ENCODE measurements around the gene CSMD2. TPM values are rescaled to one million over a fixed set of nuclear protein-coding genes. Genes with fewer than 3 reads are reported as not detected.

CSMD2 gene
- total and polyA plus RNA-seq, 2 donors (not counting 1 experiment from before 2014, with no cell fraction given): 2.2 to 7.6 TPM

GRCh38 chr1:34127006-34128000, 37.7 kb downstream of the CSMD2 start:
- Histone ChIP-seq H4K20me1 (ENCODE audit: control insufficient read depth, extremely low read depth, insufficient read depth, low read length) (no peaks in the 10 kb centered on the region), H3K27me3 (ENCODE audit: control insufficient read depth, insufficient read depth, low read length) (no peaks in the 10 kb centered on the region), H3K27ac (ENCODE audit: insufficient read depth, low read length) (no peak overlapping the region), H3K9me3 (ENCODE audit: control insufficient read depth, insufficient read depth, low read depth, low read length) (no peaks in the 10 kb centered on the region), H3K9ac (ENCODE audit: insufficient read depth, low read length) (no peak overlapping the region), H3K4me1 (ENCODE audit: control insufficient read depth, extremely low read depth, insufficient read depth, low read length) (no peaks in the 10 kb centered on the region), H3K79me2 (ENCODE audit: control insufficient read depth, insufficient read depth, low read length) (no peaks in the 10 kb centered on the region), H3K4me2 (ENCODE audit: extremely low read depth, insufficient read depth, low read length) (no peak overlapping the region), H3K4me3 (replicated peaks in 1 of 4; ENCODE audit: control extremely low read depth in 1 of 4, insufficient read depth in 1 of 4, low read depth in 3 of 4, low read length in 4 of 4) (no peak overlapping the region), H3K36me3 (ENCODE audit: control insufficient read depth, insufficient read depth, low read length) (no peaks in the 10 kb centered on the region), H2AFZ (ENCODE audit: low read length) (no peak overlapping the region)
- TF ChIP-seq, protein P1, sequence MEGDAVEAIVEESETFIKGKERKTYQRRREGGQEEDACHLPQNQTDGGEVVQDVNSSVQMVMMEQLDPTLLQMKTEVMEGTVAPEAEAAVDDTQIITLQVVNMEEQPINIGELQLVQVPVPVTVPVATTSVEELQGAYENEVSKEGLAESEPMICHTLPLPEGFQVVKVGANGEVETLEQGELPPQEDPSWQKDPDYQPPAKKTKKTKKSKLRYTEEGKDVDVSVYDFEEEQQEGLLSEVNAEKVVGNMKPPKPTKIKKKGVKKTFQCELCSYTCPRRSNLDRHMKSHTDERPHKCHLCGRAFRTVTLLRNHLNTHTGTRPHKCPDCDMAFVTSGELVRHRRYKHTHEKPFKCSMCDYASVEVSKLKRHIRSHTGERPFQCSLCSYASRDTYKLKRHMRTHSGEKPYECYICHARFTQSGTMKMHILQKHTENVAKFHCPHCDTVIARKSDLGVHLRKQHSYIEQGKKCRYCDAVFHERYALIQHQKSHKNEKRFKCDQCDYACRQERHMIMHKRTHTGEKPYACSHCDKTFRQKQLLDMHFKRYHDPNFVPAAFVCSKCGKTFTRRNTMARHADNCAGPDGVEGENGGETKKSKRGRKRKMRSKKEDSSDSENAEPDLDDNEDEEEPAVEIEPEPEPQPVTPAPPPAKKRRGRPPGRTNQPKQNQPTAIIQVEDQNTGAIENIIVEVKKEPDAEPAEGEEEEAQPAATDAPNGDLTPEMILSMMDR (conservative IDR thresholded peaks at IDR 0.05 in 1 of 2, IDR thresholded peaks at IDR 0.05 in 1 of 2; ENCODE audit: low read depth in 1 of 2, low read length in 2 of 2): no peak
- TF ChIP-seq EZH2 (IDR thresholded peaks at IDR 0.05; ENCODE audit: low read length, missing control alignments): no peak
- no peak for DNase-seq (ENCODE audit: low read depth in 2 of 2)

- no peaks in the 10 kb centered on the region for H3K27me3 ChIP-seq (ENCODE audit: control insufficient read depth, insufficient read depth, low read length)
- DNase-seq (ENCODE audit: low read depth in 2 of 2): no peak
- H3K9ac ChIP-seq (ENCODE audit: insufficient read depth, low read length): no peak overlapping the region
- H3K36me3 ChIP-seq (ENCODE audit: control insufficient read depth, insufficient read depth, low read length): no peaks in the 10 kb centered on the region
- no peak overlapping the region for H3K4me2 ChIP-seq (ENCODE audit: extremely low read depth, insufficient read depth, low read length)
- H4K20me1 ChIP-seq (ENCODE audit: control insufficient read depth, extremely low read depth, insufficient read depth, low read length): no peaks in the 10 kb centered on the region
- H3K79me2 ChIP-seq (ENCODE audit: control insufficient read depth, insufficient read depth, low read length): no peaks in the 10 kb centered on the region
- H3K4me3 ChIP-seq (replicated peaks in 1 of 4; ENCODE audit: control extremely low read depth in 1 of 4, insufficient read depth in 1 of 4, low read depth in 3 of 4, low read length in 4 of 4): no peak overlapping the region
- H3K27ac ChIP-seq (ENCODE audit: insufficient read depth, low read length): no peak overlapping the region
- no peaks in the 10 kb centered on the region for H3K9me3 ChIP-seq (ENCODE audit: control insufficient read depth, insufficient read depth, low read depth, low read length)
- no peak overlapping the region for H2AFZ ChIP-seq (ENCODE audit: low read length)
- H3K4me1 ChIP-seq (ENCODE audit: control insufficient read depth, extremely low read depth, insufficient read depth, low read length): no peaks in the 10 kb centered on the region
- TF ChIP-seq, protein P1 (conservative IDR thresholded peaks at IDR 0.05 in 1 of 2, IDR thresholded peaks at IDR 0.05 in 1 of 2; ENCODE audit: low read depth in 1 of 2, low read length in 2 of 2): no peak
- no peak for TF ChIP-seq EZH2 (IDR thresholded peaks at IDR 0.05; ENCODE audit: low read length, missing control alignments)
Observed at GRCh38 chr1:34126486-34126885, 38.5 kb downstream of the CSMD2 start.

DNA sequence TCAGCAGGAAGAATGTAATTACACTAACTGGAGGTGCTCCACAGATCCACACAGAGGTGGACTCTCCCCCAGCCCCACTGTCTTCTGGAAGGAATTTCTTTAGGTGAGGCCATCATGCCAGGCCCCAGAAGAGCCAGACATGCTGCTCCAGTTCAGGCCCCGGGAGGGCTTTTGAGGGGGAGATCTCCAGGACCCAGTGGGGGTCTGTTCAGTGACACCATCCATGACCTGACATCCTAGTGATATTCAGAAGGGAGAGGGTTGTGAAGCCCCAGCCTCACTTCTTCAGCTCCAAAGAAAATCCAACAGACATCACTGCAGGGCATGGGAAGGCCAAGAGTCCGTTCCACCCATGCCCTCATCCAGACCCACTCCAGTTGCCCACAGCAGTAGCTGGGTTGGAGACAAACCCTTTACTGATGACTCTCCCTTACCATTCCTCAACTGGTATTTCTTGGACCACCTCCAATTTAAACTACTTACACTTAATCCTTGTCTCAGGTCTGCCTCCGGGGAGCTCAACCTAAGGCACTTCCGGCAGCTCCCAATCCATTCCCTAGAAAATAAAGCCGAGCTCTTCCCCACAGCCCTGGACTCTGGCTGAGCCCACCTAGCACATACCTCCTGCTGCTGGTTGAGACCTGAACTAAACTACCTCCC, 39.2 kb downstream of the CSMD2 start:
- TF ChIP-seq, protein P1 (conservative IDR thresholded peaks at IDR 0.05 in 1 of 2, IDR thresholded peaks at IDR 0.05 in 1 of 2; ENCODE audit: low read depth in 1 of 2, low read length in 2 of 2): no peak
- no peak overlapping the region for H3K4me2 ChIP-seq (ENCODE audit: extremely low read depth, insufficient read depth, low read length)
- no peak overlapping the region for H3K27ac ChIP-seq (ENCODE audit: insufficient read depth, low read length)
- no peak overlapping the region for H2AFZ ChIP-seq (ENCODE audit: low read length)
- no peaks in the 10 kb centered on the region for H3K4me1 ChIP-seq (ENCODE audit: control insufficient read depth, extremely low read depth, insufficient read depth, low read length)
- no peaks in the 10 kb centered on the region for H3K79me2 ChIP-seq (ENCODE audit: control insufficient read depth, insufficient read depth, low read length)
- H3K9ac ChIP-seq (ENCODE audit: insufficient read depth, low read length): no peak overlapping the region
- DNase-seq (ENCODE audit: low read depth in 2 of 2): peak in 1 of 2 donors; percentile 16
- H3K27me3 ChIP-seq (ENCODE audit: control insufficient read depth, insufficient read depth, low read length): no peaks in the 10 kb centered on the region
- no peaks in the 10 kb centered on the region for H3K36me3 ChIP-seq (ENCODE audit: control insufficient read depth, insufficient read depth, low read length)
- H4K20me1 ChIP-seq (ENCODE audit: control insufficient read depth, extremely low read depth, insufficient read depth, low read length): no peaks in the 10 kb centered on the region
- H3K4me3 ChIP-seq (replicated peaks in 1 of 4; ENCODE audit: control extremely low read depth in 1 of 4, insufficient read depth in 1 of 4, low read depth in 3 of 4, low read length in 4 of 4): no peak overlapping the region
- H3K9me3 ChIP-seq (ENCODE audit: control insufficient read depth, insufficient read depth, low read depth, low read length): no peaks in the 10 kb centered on the region
